HepG2 (cell line): ENCODE data around the gene CACNA1C. TPM values are rescaled to one million over a fixed set of nuclear protein-coding genes. Genes with fewer than 3 reads are reported as not detected.

Experiments used
- ATAC-seq: fragments of 200-7000 bp; cut with Tn5 transposase; 3 replicates; pipeline ENCODE4 v1.9.1; 2020; ENCODE audit warnings: mild to moderate bottlenecking, moderate library complexity
- BruUV-seq: library from RNA; stranded (reverse); fragments of 400-500 nt; replicated peaks from 2 replicates; lab custom pipeline; 2021; lab: Mats Ljungman, UMichigan
- CTCF ChIA-PET: fragments of 300-600 bp; formaldehyde crosslinking; extraction: SDS; loops from one replicate; lab custom pipeline; 2021; ENCODE audit warnings: low total read pairs, inconsistent platforms, low intra/inter-chr PET ratio; lab: Yijun Ruan, JAX
- POLR2A ChIA-PET: fragments of 350-600 bp; sonication (Branson Sonifier 250); formaldehyde crosslinking; loops from one replicate; lab custom pipeline; 2020; ENCODE audit warnings: antibody characterized with exemption, inconsistent platforms; lab: Yijun Ruan, JAX
- DNase-seq: peaks from one replicate; pipeline ENCODE4 v3.0.0-alpha.2; 2015; ENCODE audit warnings: low spot score
- FAIRE-seq: peaks from 3 replicates; lab custom pipeline; 2011; peaks lifted over from hg19 to GRCh38; lab: Jason Lieb, UNC
- H2AFZ ChIP-seq: one replicate; pipeline ENCODE4 v1.6.1; 2011; ENCODE audit warnings: low read length, inconsistent platforms
- H3K27ac ChIP-seq: fragments of 300-600 bp; 3 replicates; pipeline ENCODE4 v1.8.0; 2011; ENCODE audit warnings: mixed run types, mild to moderate bottlenecking, mixed read lengths, low read length, inconsistent platforms; ENCODE audit not compliant: insufficient read depth; ENCODE audit errors: extremely low read length
- H3K27me3 ChIP-seq, 2 experiments: fragments of 200-600 bp in 1 of 2; 2 replicates in 1 of 2; 3 replicates in 1 of 2; pipeline versions ENCODE4 v1.6.0 to v1.8.0; 2011; ENCODE audit warnings: low read length in 2 of 2, mild to moderate bottlenecking in 2 of 2, moderate library complexity in 2 of 2, inconsistent platforms in 1 of 2; ENCODE audit not compliant: insufficient read depth in 2 of 2, control insufficient read depth in 1 of 2
- H3K36me3 ChIP-seq, 2 experiments: fragments of 200-600 bp in 1 of 2; replicated peaks in 1 of 2; 2 replicates in 1 of 2; 3 replicates in 1 of 2; pipeline versions ENCODE4 v1.5.1 to v1.8.0; 2011; ENCODE audit warnings: low read length in 2 of 2, inconsistent platforms in 1 of 2; ENCODE audit not compliant: insufficient read depth in 2 of 2, control insufficient read depth in 1 of 2
- H3K4me1 ChIP-seq: 2 replicates; pipeline ENCODE4 v1.5.1; 2012; ENCODE audit warnings: low read length, inconsistent platforms; ENCODE audit not compliant: insufficient read depth
- H3K4me2 ChIP-seq: 2 replicates; pipeline ENCODE4 v1.6.0; 2011; ENCODE audit warnings: low read depth, low read length, inconsistent platforms
- H3K4me3 ChIP-seq, 3 experiments: fragments of 200-600 bp in 1 of 3; sonication (generic), shearing (Covaris generic) in 1 of 3; replicated peaks in 1 of 3; 2 replicates each; pipeline ENCODE4 v1.5.1; 2011 to 2016; ENCODE audit warnings: low read length in 3 of 3, inconsistent platforms in 2 of 3, low read depth in 2 of 3, mild to moderate bottlenecking in 2 of 3, control low read depth in 1 of 3, mixed read lengths in 1 of 3; ENCODE audit not compliant: insufficient read depth in 1 of 3
- H3K79me2 ChIP-seq: one replicate; pipeline ENCODE4 v1.6.1; 2011; ENCODE audit warnings: low read length, inconsistent platforms; ENCODE audit not compliant: insufficient read depth
- H3K9ac ChIP-seq: 2 replicates; pipeline ENCODE4 v1.6.0; 2011; ENCODE audit warnings: mild to moderate bottlenecking, low read depth, low read length, inconsistent platforms; ENCODE audit not compliant: insufficient read depth
- H3K9me3 ChIP-seq: 2 replicates; pipeline ENCODE4 v1.5.1; 2012; ENCODE audit warnings: mild to moderate bottlenecking, low read length
- H4K20me1 ChIP-seq: 2 replicates; pipeline ENCODE4 v1.6.0; 2011; ENCODE audit warnings: inconsistent platforms, mild to moderate bottlenecking, low read length, moderate library complexity; ENCODE audit not compliant: insufficient read depth
- BRD4 ChIP-seq: sonication (generic); formaldehyde crosslinking; IDR thresholded peaks from 2 replicates; pipeline ENCODE4 v1.4.0; 2020; ENCODE audit warnings: missing genetic modification reagents
- ERF ChIP-seq: IDR thresholded peaks from 2 replicates; pipeline ENCODE4 v1.6.1; 2018; ENCODE audit warnings: missing biosample characterization, missing genetic modification reagents
- PHF5A ChIP-seq: IDR thresholded peaks from one replicate; pipeline ENCODE4 v1.6.1; 2018; ENCODE audit warnings: low read depth, missing genetic modification reagents; ENCODE audit not compliant: unreplicated experiment
- RBFOX2 ChIP-seq: fragments of 200-400 bp; formaldehyde crosslinking; IDR thresholded peaks from 2 replicates; pipeline ENCODE4 v1.6.1; 2017; ENCODE audit warnings: low read depth, mild to moderate bottlenecking, low read length
- ZBTB7B ChIP-seq: sonication (generic); formaldehyde crosslinking; IDR thresholded peaks from 2 replicates; pipeline ENCODE4 v1.4.0; 2020; ENCODE audit warnings: missing genetic modification reagents
- ZFP82 ChIP-seq: sonication (generic); formaldehyde crosslinking; IDR thresholded peaks from 2 replicates; pipeline ENCODE4 v1.5.1; 2020; ENCODE audit warnings: mild to moderate bottlenecking, missing genetic modification reagents, borderline replicate concordance
- ZNF143 ChIP-seq: sonication (generic); formaldehyde crosslinking; IDR thresholded peaks from 2 replicates; pipeline ENCODE4 v1.4.0; 2020; ENCODE audit warnings: missing genetic modification reagents
- ZNF34 ChIP-seq: sonication (generic); formaldehyde crosslinking; IDR thresholded peaks from 2 replicates; pipeline ENCODE4 v1.4.0; 2020; ENCODE audit warnings: mild to moderate bottlenecking, missing genetic modification reagents, borderline replicate concordance
- ZNF567 ChIP-seq: sonication (generic); formaldehyde crosslinking; IDR thresholded peaks from 2 replicates; pipeline ENCODE4 v1.8.1; 2023; ENCODE audit warnings: mild to moderate bottlenecking, missing genetic modification reagents, borderline replicate concordance
- ZNF75D ChIP-seq: sonication (generic); formaldehyde crosslinking; IDR thresholded peaks from 2 replicates; pipeline ENCODE4 v1.8.1; 2023; ENCODE audit warnings: missing genetic modification reagents, mild to moderate bottlenecking, borderline replicate concordance
- WGBS: methylation state at CpG from one replicate; pipeline ENCODE4 v1.1.6; 2017; ENCODE audit warnings: low lambda C conversion rate; 5-methylcytosine and 5-hydroxymethylcytosine counted together
- in situ Hi-C: cut with HindIII; loops from 2 replicates; pipeline ENCODE4 v1.10.0; 2017; ENCODE audit warnings: low pct_unique_long_range_greater_than_20kb; ENCODE audit not compliant: extremely low pct_ligation_motif_present
- intact Hi-C: fragments of 100-400 bp; cut with micrococcal nuclease; formaldehyde crosslinking; loops from one replicate; pipeline ENCODE4 v1.10.0; 2022; ENCODE audit not compliant: unreplicated experiment
- polyA plus RNA-seq, 8 experiments: library from polyadenylated mRNA; depleted of rRNA in 3 of 8; stranded (reverse) in 7 of 8; unstranded in 1 of 8; fragments of >200 nt; fragmentation: Illumina TruSeq in 4 of 8; extraction: Trizol in 4 of 8; gene quantifications; 2 replicates each; pipeline versions ENCODE4 v1.2.1 to v1.2.3, GENCODE V29; 2011 to 2016; ENCODE audit warnings: low read depth in 4 of 8, missing spikeins in 1 of 8, mixed read lengths in 1 of 8; ENCODE audit not compliant: insufficient read depth in 1 of 8
- total RNA-seq, 5 experiments: library from RNA; depleted of rRNA; stranded (reverse); fragments of >200 nt; fragmentation: Illumina TruSeq; extraction: Trizol; gene quantifications; 2 replicates each; pipeline ENCODE4 v1.2.3, GENCODE V29; 2016; ENCODE audit warnings: low read depth in 1 of 5
- TF ChIP-seq, protein P1 (sequence below): sonication (generic); formaldehyde crosslinking; IDR thresholded peaks from 2 replicates; pipeline ENCODE4 v1.5.0; 2020; ENCODE audit warnings: missing genetic modification reagents
- TF ChIP-seq, protein P2 (sequence below): sonication (generic); formaldehyde crosslinking; IDR thresholded peaks from 2 replicates; pipeline ENCODE4 v1.5.0; 2020; ENCODE audit warnings: missing genetic modification reagents
- TF ChIP-seq, protein P3 (sequence below): sonication (generic); formaldehyde crosslinking; IDR thresholded peaks from 2 replicates; pipeline ENCODE4 v1.4.0; 2020; ENCODE audit warnings: missing genetic modification reagents

Gene CACNA1C
- total and polyA plus RNA-seq, 2 of the 13 experiments (the other 11 are each of a cell fraction or from before 2014, with no cell fraction given), result not detected

DNA sequence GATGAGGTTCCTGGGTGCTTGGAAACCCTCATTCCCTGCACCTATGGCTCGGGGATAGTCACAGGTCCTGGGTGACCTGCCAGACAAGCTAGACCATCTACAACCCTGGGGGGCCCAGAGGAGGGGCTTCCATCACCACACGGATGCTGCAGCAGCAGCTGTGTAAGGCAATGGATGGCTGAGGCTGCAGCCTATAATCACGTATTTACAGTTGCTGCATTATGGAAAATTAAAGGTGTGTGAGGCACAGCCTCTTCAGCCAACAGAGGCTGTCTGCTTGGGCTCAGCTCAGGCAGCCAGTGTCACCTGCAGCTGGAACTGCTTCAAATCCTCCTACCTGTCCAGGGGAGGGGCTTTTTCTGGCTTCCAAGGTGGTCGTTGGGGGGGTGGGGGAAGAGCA, 268.1 kb downstream of the CACNA1C start (continued):
- no peak for TF ChIP-seq ZNF34 (CRISPR knock-in tag)
- TF ChIP-seq BRD4 (CRISPR knock-in tag), result no peak
- TF ChIP-seq PHF5A (CRISPR knock-in tag), result no peak
- no peak for TF ChIP-seq RBFOX2
- TF ChIP-seq, protein P1, sequence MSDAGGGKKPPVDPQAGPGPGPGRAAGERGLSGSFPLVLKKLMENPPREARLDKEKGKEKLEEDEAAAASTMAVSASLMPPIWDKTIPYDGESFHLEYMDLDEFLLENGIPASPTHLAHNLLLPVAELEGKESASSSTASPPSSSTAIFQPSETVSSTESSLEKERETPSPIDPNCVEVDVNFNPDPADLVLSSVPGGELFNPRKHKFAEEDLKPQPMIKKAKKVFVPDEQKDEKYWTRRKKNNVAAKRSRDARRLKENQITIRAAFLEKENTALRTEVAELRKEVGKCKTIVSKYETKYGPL (CRISPR knock-in tag), result no peak
- TF ChIP-seq, protein P2, sequence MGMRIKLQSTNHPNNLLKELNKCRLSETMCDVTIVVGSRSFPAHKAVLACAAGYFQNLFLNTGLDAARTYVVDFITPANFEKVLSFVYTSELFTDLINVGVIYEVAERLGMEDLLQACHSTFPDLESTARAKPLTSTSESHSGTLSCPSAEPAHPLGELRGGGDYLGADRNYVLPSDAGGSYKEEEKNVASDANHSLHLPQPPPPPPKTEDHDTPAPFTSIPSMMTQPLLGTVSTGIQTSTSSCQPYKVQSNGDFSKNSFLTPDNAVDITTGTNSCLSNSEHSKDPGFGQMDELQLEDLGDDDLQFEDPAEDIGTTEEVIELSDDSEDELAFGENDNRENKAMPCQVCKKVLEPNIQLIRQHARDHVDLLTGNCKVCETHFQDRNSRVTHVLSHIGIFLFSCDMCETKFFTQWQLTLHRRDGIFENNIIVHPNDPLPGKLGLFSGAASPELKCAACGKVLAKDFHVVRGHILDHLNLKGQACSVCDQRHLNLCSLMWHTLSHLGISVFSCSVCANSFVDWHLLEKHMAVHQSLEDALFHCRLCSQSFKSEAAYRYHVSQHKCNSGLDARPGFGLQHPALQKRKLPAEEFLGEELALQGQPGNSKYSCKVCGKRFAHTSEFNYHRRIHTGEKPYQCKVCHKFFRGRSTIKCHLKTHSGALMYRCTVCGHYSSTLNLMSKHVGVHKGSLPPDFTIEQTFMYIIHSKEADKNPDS (CRISPR knock-in tag), result no peak
- TF ChIP-seq ZNF143 (CRISPR knock-in tag), result no peak
- no peak for TF ChIP-seq ZBTB7B (CRISPR knock-in tag)

DNA sequence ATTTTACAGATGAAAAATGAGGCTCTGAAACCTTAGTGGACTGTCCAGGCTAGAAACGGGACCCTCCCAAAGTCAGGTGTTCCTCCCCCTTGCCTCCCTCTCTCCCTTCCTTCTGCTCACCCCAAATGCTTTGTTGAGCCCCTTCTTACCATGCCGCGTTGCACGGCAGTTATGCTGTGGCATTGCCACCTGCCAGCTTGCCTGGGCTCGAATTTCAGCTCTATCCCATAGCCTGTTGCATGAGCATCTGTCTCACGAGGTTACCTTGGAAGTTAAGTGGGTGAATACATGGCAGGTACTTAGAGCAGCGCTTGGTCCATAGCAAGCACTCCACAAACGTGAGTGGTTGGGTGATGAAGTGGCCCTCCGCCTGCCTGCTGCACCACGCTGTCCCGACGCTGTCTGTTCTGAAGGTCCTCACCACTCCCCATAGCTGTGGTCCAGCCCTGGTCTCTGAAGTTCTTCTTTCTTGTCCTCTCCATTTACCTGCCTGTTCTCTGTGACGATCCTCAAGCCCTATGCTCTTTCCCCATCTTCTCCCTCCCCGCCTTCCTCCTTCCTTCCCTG, 269.9 kb downstream of the CACNA1C start:
- no peak for TF ChIP-seq ZFP82 (CRISPR knock-in tag)
- no peak for TF ChIP-seq ZNF567 (CRISPR knock-in tag)
- no peak for TF ChIP-seq ERF (CRISPR knock-in tag)
- TF ChIP-seq, protein P3, sequence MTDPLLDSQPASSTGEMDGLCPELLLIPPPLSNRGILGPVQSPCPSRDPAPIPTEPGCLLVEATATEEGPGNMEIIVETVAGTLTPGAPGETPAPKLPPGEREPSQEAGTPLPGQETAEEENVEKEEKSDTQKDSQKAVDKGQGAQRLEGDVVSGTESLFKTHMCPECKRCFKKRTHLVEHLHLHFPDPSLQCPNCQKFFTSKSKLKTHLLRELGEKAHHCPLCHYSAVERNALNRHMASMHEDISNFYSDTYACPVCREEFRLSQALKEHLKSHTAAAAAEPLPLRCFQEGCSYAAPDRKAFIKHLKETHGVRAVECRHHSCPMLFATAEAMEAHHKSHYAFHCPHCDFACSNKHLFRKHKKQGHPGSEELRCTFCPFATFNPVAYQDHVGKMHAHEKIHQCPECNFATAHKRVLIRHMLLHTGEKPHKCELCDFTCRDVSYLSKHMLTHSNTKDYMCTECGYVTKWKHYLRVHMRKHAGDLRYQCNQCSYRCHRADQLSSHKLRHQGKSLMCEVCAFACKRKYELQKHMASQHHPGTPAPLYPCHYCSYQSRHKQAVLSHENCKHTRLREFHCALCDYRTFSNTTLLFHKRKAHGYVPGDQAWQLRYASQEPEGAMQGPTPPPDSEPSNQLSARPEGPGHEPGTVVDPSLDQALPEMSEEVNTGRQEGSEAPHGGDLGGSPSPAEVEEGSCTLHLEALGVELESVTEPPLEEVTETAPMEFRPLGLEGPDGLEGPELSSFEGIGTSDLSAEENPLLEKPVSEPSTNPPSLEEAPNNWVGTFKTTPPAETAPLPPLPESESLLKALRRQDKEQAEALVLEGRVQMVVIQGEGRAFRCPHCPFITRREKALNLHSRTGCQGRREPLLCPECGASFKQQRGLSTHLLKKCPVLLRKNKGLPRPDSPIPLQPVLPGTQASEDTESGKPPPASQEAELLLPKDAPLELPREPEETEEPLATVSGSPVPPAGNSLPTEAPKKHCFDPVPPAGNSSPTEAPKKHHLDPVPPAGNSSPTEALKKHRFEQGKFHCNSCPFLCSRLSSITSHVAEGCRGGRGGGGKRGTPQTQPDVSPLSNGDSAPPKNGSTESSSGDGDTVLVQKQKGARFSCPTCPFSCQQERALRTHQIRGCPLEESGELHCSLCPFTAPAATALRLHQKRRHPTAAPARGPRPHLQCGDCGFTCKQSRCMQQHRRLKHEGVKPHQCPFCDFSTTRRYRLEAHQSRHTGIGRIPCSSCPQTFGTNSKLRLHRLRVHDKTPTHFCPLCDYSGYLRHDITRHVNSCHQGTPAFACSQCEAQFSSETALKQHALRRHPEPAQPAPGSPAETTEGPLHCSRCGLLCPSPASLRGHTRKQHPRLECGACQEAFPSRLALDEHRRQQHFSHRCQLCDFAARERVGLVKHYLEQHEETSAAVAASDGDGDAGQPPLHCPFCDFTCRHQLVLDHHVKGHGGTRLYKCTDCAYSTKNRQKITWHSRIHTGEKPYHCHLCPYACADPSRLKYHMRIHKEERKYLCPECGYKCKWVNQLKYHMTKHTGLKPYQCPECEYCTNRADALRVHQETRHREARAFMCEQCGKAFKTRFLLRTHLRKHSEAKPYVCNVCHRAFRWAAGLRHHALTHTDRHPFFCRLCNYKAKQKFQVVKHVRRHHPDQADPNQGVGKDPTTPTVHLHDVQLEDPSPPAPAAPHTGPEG, result no peak
- TF ChIP-seq ZNF75D, result no peak
- TF ChIP-seq, all 625 proteins: peak for 0
- Histone ChIP-seq H3K27me3 (peaks cover 4 to 40% of the 10 kb centered on the region in 2 experiments; a peak in 4 of 5 replicates), H3K36me3 (no peaks in the 10 kb centered on the region), H3K79me2 (no peaks in the 10 kb centered on the region), H3K4me3 (no peak overlapping the region), H3K9me3 (no peaks in the 10 kb centered on the region), H3K27ac (no peak overlapping the region), H3K4me1 (no peaks in the 10 kb centered on the region), H2AFZ (no peak overlapping the region), H3K9ac (no peak overlapping the region), H4K20me1 (no peaks in the 10 kb centered on the region), H3K4me2 (no peak overlapping the region)
- no TSS peak for BruUV-seq
- FAIRE-seq (no peak), ATAC-seq (no peak), DNase-seq (no peak)
- intact Hi-C loops, result no loop called here
- POLR2A ChIA-PET, result no interaction called here
- in situ Hi-C loops, result no loop called here
- CTCF ChIA-PET, result no interaction called here
- WGBS, result 19% methylated on average over 12 of the region's 14 CpGs
